ENCODE measurements around the gene BAG2.

Gene BAG2

DNA sequence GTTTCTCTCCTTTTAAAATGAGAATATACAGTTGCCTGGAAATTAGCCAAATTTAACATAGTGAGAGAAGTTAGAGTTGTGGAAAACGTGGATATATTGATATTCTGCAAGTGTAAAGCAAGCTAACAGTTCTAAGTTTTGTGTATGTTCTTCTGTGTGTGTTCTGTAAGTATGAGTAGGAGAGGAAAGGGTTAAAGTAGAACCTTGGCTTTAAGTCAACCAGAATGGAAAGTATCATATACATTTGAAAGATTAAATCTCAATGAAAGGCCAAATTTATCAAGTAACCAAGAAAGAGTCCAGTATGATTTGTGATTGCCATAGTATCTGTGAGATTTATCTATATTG is 30.0 kb upstream of the BAG2 start:
- no peaks in the 10 kb centered on the region for H3K9me3 ChIP-seq (ENCODE audit: insufficient read depth, low read depth, low read length)
- no peaks in the 10 kb centered on the region for H4K20me1 ChIP-seq (ENCODE audit: insufficient read depth, low read length, poor library complexity, severe bottlenecking)
- no peak overlapping the region for H3K4me2 ChIP-seq (ENCODE audit: low read depth, low read length, poor library complexity, severe bottlenecking)
- no peaks in the 10 kb centered on the region for H3F3A ChIP-seq (ENCODE audit: low read depth)
- H3K9me2 ChIP-seq (replicated peaks; ENCODE audit: low read depth, low read length), result no peaks in the 10 kb centered on the region
- H3K4me3 ChIP-seq (ENCODE audit: low read length, poor library complexity, severe bottlenecking), result no peak overlapping the region
- TF ChIP-seq, protein P1, sequence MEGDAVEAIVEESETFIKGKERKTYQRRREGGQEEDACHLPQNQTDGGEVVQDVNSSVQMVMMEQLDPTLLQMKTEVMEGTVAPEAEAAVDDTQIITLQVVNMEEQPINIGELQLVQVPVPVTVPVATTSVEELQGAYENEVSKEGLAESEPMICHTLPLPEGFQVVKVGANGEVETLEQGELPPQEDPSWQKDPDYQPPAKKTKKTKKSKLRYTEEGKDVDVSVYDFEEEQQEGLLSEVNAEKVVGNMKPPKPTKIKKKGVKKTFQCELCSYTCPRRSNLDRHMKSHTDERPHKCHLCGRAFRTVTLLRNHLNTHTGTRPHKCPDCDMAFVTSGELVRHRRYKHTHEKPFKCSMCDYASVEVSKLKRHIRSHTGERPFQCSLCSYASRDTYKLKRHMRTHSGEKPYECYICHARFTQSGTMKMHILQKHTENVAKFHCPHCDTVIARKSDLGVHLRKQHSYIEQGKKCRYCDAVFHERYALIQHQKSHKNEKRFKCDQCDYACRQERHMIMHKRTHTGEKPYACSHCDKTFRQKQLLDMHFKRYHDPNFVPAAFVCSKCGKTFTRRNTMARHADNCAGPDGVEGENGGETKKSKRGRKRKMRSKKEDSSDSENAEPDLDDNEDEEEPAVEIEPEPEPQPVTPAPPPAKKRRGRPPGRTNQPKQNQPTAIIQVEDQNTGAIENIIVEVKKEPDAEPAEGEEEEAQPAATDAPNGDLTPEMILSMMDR (conservative IDR thresholded peaks at IDR 0.05; ENCODE audit: low read length), result no peak
- no peak for TF ChIP-seq EZH2phosphoT487 (IDR thresholded peaks at IDR 0.05; ENCODE audit: borderline replicate concordance)
- no peaks in the 10 kb centered on the region for H3K79me2 ChIP-seq (ENCODE audit: insufficient read depth, low read length)
- H3K36me3 ChIP-seq (ENCODE audit: insufficient read depth, low read length), result peaks cover 12% of the 10 kb centered on the region; the same call in 1 of the 2 replicates
- H3K9ac ChIP-seq (ENCODE audit: low read depth, low read length, poor library complexity, severe bottlenecking), result no peak overlapping the region
- H2AFZ ChIP-seq (ENCODE audit: low read length), result no peak overlapping the region
- no peaks in the 10 kb centered on the region for H3K4me1 ChIP-seq (ENCODE audit: insufficient read depth, low read length, poor library complexity, severe bottlenecking)
- no peaks in the 10 kb centered on the region for H3K27me3 ChIP-seq (ENCODE audit: insufficient read depth, low read length, poor library complexity, severe bottlenecking)

DNA sequence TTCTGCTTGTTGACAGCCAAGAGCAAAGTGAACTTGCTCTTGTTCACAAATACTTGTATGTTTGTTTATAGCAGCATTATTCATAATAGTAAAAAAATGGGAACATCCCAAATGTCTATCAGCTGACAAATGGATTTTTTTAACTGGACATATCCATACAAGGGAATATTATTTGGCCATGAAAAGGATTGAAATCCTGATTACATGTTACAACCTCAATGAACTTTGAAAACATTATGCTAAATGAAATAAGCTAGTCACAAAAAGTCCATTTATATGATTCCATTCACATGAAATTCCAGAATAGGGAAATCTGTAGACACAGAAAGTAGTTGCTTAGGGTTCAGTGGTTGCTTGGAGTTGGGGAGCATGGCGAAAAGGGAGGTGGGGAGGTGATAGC is 28.4 kb upstream of the BAG2 start:
- no peaks in the 10 kb centered on the region for H3F3A ChIP-seq (ENCODE audit: low read depth)
- no peak overlapping the region for H2AFZ ChIP-seq (ENCODE audit: low read length)
- no peak overlapping the region for H3K4me2 ChIP-seq (ENCODE audit: low read depth, low read length, poor library complexity, severe bottlenecking)
- peaks cover 27% of the 10 kb centered on the region; the same call in 1 of the 2 replicates for H3K36me3 ChIP-seq (ENCODE audit: insufficient read depth, low read length)
- no peaks in the 10 kb centered on the region for H3K79me2 ChIP-seq (ENCODE audit: insufficient read depth, low read length)
- H3K27me3 ChIP-seq (ENCODE audit: insufficient read depth, low read length, poor library complexity, severe bottlenecking), result no peaks in the 10 kb centered on the region
- no peaks in the 10 kb centered on the region for H4K20me1 ChIP-seq (ENCODE audit: insufficient read depth, low read length, poor library complexity, severe bottlenecking)
- no peaks in the 10 kb centered on the region for H3K9me3 ChIP-seq (ENCODE audit: insufficient read depth, low read depth, low read length)
- TF ChIP-seq, protein P1 (conservative IDR thresholded peaks at IDR 0.05; ENCODE audit: low read length), result no peak
- no peak for TF ChIP-seq EZH2phosphoT487 (IDR thresholded peaks at IDR 0.05; ENCODE audit: borderline replicate concordance)
- H3K9ac ChIP-seq (ENCODE audit: low read depth, low read length, poor library complexity, severe bottlenecking), result no peak overlapping the region
- H3K4me3 ChIP-seq (ENCODE audit: low read length, poor library complexity, severe bottlenecking), result no peak overlapping the region
- no peaks in the 10 kb centered on the region for H3K9me2 ChIP-seq (replicated peaks; ENCODE audit: low read depth, low read length)
- no peaks in the 10 kb centered on the region for H3K4me1 ChIP-seq (ENCODE audit: insufficient read depth, low read length, poor library complexity, severe bottlenecking)

DNA sequence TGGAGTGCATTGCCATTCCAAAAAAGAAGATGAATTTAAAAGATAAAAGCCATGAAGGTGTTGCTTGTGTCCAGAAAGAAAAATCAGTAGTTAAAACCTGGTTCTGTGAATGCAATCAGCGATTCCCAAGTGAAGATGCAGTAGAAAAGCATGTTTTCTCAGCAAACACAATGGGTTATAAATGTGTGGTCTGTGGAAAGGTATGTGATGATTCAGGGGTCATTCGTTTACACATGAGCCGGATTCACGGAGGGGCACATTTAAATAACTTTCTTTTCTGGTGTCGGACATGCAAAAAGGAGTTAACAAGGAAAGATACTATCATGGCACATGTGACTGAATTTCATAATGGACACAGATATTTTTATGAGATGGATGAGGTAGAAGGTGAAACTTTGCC is 24.7 kb upstream of the BAG2 start:
- Histone ChIP-seq H4K20me1 (ENCODE audit: insufficient read depth, low read length, poor library complexity, severe bottlenecking) (no peaks in the 10 kb centered on the region), H3K79me2 (ENCODE audit: insufficient read depth, low read length) (no peaks in the 10 kb centered on the region), H3K9me2 (replicated peaks; ENCODE audit: low read depth, low read length) (no peaks in the 10 kb centered on the region), H3K36me3 (ENCODE audit: insufficient read depth, low read length) (peaks cover 30% of the 10 kb centered on the region; the same call in 1 of the 2 replicates), H3K4me1 (ENCODE audit: insufficient read depth, low read length, poor library complexity, severe bottlenecking) (no peaks in the 10 kb centered on the region), H3K4me2 (ENCODE audit: low read depth, low read length, poor library complexity, severe bottlenecking) (no peak overlapping the region), H3K4me3 (ENCODE audit: low read length, poor library complexity, severe bottlenecking) (no peak overlapping the region), H3F3A (ENCODE audit: low read depth) (no peaks in the 10 kb centered on the region), H3K27me3 (ENCODE audit: insufficient read depth, low read length, poor library complexity, severe bottlenecking) (no peaks in the 10 kb centered on the region), H3K9me3 (ENCODE audit: insufficient read depth, low read depth, low read length) (no peaks in the 10 kb centered on the region), H3K9ac (ENCODE audit: low read depth, low read length, poor library complexity, severe bottlenecking) (no peak overlapping the region), H2AFZ (ENCODE audit: low read length) (no peak overlapping the region)
- TF ChIP-seq, protein P1 (conservative IDR thresholded peaks at IDR 0.05; ENCODE audit: low read length), result no peak
- no peak for TF ChIP-seq EZH2phosphoT487 (IDR thresholded peaks at IDR 0.05; ENCODE audit: borderline replicate concordance)
